HuH-7.5 (cell line): ENCODE results near the gene C2CD4B.

ENCODE experiments used
- DNase-seq: peaks from one replicate; pipeline ENCODE4 v3.0.0; 2011; ENCODE audit warnings: low spot score

Gene C2CD4B

GRCh38 chr15:62165104-62165792 lies at the start of gene C2CD4B:
TSS of gene C2CD4B (minus strand) at chr15:62165285. CDS start at chr15:62164984, 301 bp downstream.
- no peak for DNase-seq

DNA sequence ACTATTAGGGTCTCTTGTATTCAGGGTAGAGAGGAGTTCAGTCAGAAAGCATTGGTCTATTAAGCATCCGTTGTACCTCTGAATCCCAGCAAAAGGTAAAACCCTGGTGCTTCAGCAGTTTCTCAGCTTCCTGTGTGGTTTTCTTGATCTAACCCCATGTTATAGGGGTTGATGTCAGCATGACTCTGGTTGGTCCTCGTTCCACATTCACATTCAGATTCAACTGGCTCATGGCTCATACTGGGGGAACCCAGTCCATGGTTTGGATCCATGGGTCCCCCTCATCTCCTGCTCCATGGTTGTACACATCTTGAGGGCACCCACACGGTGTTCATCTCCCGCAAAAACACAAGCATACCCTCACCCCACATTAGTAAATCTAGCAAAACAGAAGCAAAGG lies 47.7 kb upstream of the C2CD4B start:
- no peak for DNase-seq

DNA sequence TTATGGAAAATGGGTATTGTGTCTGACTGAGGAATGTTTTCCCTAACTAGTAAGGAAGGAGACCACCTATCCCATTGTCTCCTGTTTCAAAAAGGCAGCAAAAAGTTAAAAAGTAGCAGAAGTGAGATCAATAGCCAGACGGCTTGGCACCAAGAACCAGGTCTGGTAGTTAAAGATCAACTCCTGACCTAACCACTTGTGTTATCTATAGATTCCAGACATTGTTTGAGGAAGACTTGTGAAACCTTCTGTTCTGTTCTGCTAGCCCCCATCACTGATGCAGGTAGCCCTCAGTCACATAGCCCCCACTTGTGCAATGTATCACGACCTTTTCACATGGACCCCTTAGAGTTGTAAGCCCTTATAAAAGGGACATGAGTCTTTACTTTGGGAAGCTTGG lies 46.3 kb upstream of the C2CD4B start:
- peak; percentile 25 for DNase-seq

DNA sequence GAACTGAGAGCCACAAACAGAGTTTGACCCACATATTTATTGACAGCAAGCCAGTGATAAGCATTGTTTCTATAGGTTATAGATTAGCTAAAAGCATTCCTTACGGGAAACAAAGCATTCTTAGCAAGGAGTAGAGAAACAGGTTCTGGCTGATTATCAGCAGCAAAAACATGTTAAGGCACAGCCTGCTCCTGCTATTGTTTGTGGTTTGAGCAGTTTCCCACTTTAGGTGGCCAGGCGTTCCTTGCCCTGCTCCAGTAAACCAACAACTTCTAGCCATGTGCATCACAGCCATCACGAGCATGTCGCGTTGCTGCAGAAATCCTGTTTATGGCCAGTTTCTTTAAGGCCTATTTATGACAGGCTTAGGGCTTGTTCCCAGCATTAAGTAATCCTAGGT lies 44.7 kb upstream of the C2CD4B start:
- no peak for DNase-seq

GRCh38 chr15:62209322-62209721 lies 44.2 kb upstream of the C2CD4B start:
- no peak for DNase-seq

DNA sequence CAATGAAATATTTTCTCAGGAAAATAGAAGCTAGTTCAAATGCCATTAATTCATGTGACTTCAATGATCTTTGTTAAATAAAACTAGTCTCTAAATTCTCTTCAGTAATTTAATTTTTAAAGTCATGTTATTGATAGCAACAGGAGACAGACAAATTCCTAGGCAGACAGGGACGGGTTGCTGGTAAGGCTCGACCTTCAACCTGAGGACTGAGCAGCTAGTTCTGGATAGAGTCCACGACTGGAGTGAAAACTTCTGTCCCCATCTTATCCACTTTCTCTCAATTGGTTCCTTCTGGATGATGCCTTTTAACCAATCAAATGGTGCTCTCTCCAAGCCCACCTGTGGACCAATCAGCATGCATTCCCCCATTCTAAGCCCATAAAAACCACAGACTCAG lies 43.8 kb upstream of the C2CD4B start:
- DNase-seq = no peak

DNA sequence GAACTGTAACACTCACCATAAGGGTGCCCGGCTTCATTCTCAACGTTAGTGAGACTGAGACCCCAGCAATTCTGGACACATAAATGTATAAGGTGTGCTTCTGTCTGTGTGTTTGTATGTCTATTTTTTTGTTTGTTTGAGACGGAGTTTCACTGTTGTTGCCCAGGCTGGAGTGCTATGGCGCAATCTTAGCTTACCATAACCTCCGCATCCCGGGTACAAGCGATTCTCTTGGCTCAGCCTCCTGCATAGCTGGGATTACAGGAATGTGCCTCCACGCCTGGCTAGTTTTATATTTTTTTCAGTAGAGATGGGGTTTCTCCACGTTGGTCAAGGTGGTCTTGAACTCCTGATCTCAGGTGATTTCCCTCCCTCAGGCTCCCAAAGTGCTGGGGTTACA lies 43.3 kb upstream of the C2CD4B start:
- DNase-seq = no peak

GRCh38 chr15:62190675-62191074 lies 25.6 kb upstream of the C2CD4B start:
- no peak for DNase-seq

DNA sequence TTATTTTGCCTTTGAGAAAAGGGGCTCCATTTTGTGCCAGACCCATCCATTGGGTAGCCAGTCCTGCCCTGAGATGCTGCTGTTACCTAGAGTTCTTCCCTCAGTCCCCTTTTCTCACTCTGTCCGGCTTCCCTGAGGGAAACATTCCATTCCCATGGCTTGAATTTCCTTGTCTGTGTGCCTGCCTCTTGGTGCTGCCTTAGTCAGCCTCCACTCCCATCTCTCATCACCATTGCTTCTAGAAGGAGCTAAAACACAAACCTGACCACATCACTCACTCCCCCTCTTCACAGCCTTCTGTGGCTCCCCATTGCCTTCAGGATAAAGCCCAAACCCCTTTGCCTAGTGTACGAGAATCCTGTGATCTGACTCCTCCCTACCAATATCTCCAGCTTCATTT lies 25.2 kb upstream of the C2CD4B start:
- no peak for DNase-seq

DNA sequence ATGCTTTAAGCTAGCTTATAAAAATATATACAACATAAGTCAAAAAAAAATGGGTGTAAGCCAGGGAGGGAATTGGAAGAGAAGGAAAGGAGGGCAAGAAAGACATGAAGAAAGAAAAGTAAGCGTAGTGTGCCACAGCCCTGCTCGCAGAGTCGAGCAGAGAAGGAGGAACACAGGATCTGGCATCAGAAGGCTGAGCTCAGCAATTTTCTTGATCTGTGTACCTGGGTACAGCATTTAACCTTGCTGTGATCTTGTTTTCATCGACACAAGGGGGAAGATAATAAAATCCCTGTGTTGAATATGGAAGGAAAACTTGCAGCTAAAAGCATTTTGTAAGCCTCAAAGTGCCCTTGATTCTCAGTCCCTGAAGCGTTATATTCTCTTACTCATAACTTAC lies 23.7 kb upstream of the C2CD4B start:
- no peak for DNase-seq

GRCh38 chr15:62187910-62188309 lies 22.8 kb upstream of the C2CD4B start:
- no peak for DNase-seq

- no peak for DNase-seq
Observed at GRCh38 chr15:62187425-62187824, 22.3 kb upstream of the C2CD4B start.

- no peak for DNase-seq
Observed at GRCh38 chr15:62186578-62186977, 21.5 kb upstream of the C2CD4B start.

- no peak for DNase-seq
Observed at GRCh38 chr15:62183130-62183529, 18.0 kb upstream of the C2CD4B start.

DNA sequence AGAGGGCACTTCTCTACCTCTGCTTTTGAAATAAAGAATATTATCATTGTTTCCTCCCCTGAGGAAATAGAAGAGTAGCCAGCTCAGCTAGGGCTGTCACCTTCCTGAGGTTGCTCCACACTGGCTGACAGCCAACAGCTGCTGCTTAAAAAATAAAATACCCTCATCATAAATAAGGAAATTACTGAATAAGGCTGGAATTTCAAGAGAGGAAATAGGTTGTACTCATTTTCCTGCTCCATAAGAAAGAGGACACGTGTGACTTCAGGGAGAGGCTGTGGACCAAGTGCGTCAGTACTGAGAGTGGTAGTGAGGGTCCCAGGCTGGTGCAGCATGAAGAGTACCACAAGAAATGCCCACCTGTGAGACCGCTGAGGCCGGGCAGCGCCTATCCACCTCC lies 8.1 kb upstream of the C2CD4B start:
- DNase-seq = no peak

- DNase-seq = no peak
Observed at GRCh38 chr15:62171882-62172281, 6.8 kb upstream of the C2CD4B start.

DNA sequence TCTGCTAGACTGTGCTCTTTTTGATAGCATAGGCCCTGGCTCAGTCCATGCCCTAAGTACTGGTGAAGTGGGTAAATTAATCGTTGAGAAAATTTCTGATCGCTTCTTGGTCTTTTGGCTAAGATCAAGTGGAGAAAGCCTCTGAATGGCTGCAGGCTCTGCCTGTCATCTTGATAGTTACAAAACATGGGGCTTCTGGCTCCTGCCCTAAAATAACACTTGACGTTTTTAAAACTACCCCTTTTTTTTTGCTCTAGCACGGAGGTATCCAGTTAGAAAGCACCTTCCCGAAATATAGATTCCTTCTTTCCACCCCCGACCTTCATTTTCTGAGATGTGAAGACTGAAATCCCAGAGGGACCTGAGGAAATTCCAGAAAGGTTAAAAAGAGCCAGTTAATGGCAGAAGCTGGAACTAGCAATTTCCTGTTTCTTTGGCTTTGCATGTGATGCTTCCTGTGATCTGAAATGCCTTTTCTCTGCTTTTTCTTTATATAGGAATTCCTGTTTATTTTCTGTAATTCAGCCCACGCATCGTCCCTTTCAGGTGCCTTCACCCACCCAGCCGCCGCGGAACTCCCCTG lies 799 bp upstream of the C2CD4B start:
- no peak for DNase-seq

- DNase-seq = no peak
Observed at GRCh38 chr15:62164396-62165103, 535 bp downstream of the C2CD4B start.

DNA sequence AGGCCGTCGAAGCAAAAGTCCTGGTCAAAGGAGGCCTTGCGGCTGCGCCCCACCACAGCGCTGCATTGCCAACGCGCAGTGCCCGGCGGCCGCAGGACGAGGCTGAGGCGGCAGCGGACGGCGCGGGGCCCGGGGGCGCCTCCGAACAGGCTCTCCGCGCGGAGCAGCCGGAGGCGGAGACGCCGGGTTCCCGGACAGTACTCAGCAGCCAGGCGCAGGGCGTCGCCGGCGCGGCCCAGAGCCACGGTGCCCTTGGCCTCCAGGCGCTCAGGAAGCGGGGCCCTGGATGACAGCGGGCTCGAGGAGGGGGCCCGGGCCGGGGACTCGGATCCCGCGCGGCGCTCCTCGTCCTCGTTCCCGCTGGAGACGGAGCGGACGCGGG lies 1.1 kb downstream of the C2CD4B start:
- no peak for DNase-seq

GRCh38 chr15:62163397-62164013 lies 1.6 kb downstream of the C2CD4B start:
- DNase-seq = no peak

GRCh38 chr15:62153228-62153627 lies 11.9 kb downstream of the C2CD4B start:
- no peak for DNase-seq

DNA sequence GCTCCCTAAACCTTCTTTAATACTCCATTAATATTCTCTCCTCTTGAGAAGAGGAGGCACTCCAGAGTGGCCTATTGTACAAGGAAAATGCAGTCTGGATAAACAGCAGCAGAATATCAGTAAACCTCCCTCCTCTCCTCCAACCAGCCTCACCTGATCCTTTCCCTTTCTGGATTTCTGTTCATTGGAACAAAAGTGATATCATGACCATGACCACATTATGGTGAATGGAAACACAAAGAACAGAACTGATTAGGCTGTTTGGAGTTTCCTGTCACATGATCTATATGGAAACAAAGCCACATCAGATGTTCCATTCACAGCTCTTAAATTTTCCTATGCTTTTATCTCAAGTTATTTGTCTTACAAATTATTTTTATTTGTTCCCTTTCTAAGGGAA lies 14.6 kb downstream of the C2CD4B start:
- no peak for DNase-seq

GRCh38 chr15:62149729-62150128 lies 15.4 kb downstream of the C2CD4B start:
- DNase-seq = no peak
